Natural killer cell (primary cell): ENCODE measurements around the gene CDKN2AIPNL. TPM values are rescaled to one million over a fixed set of nuclear protein-coding genes. Genes with fewer than 3 reads are reported as not detected.

Experiments used
- ATAC-seq, 3 donors: fragments of 150-1000 bp in 2 of 3; fragments of 200-7000 bp in 1 of 3; cut with Tn5 transposase; 1 replicate in 1 of 3; 2 replicates in 2 of 3; pipeline ENCODE4 v1.10.0; 2021; ENCODE audit warnings: mild to moderate bottlenecking in 2 of 3, moderate library complexity in 2 of 3
- DNase-seq, 2 donors: peaks; one replicate each; pipeline versions ENCODE4 v3.0.0 to v3.0.0-alpha.2; 2013 to 2021; ENCODE audit warnings: mixed read lengths in 1 of 2
- H3K27ac ChIP-seq: one replicate; pipeline ENCODE4 v1.5.1; 2013; ENCODE audit warnings: mild to moderate bottlenecking, low read length
- H3K27me3 ChIP-seq: one replicate; pipeline ENCODE4 v1.6.1; 2013; ENCODE audit warnings: low read length; ENCODE audit not compliant: control insufficient read depth, insufficient read depth
- H3K36me3 ChIP-seq: one replicate; pipeline ENCODE4 v1.6.1; 2013; ENCODE audit warnings: low read length; ENCODE audit not compliant: control insufficient read depth, insufficient read depth
- H3K4me1 ChIP-seq: one replicate; pipeline ENCODE4 v1.6.1; 2013; ENCODE audit warnings: low read length; ENCODE audit not compliant: control insufficient read depth, insufficient read depth
- H3K4me3 ChIP-seq: one replicate; pipeline ENCODE4 v1.5.1; 2013; ENCODE audit warnings: low read length
- H3K9me3 ChIP-seq: one replicate; pipeline ENCODE4 v1.6.1; 2013; ENCODE audit warnings: low read length; ENCODE audit not compliant: control insufficient read depth, insufficient read depth
- H3K27ac Mint-ChIP-seq, 2 donors: one replicate each; pipeline ENCODE4 v1.8.0; 2022; ENCODE audit warnings: mild to moderate bottlenecking in 2 of 2, mixed read lengths in 2 of 2, moderate library complexity in 1 of 2
- H3K27me3 Mint-ChIP-seq, 2 donors: one replicate each; pipeline ENCODE4 v1.8.0; 2022; ENCODE audit warnings: low read depth in 2 of 2, mixed read lengths in 2 of 2
- H3K36me3 Mint-ChIP-seq: one replicate; pipeline ENCODE4 v1.8.0; 2022; ENCODE audit warnings: mixed read lengths
- H3K4me1 Mint-ChIP-seq, 2 donors: one replicate each; pipeline ENCODE4 v1.8.0; 2022; ENCODE audit warnings: mixed read lengths in 2 of 2
- H3K4me3 Mint-ChIP-seq: one replicate; pipeline ENCODE4 v1.8.0; 2022; ENCODE audit warnings: mild to moderate bottlenecking, moderate library complexity, mixed read lengths
- H3K9me3 Mint-ChIP-seq, 2 donors: one replicate each; pipeline ENCODE4 v1.8.0; 2022; ENCODE audit warnings: mixed read lengths in 2 of 2
- CTCF ChIP-seq: fragments of 200-600 bp; IDR thresholded peaks from one replicate; pipeline ENCODE4 v1.8.0; 2022; ENCODE audit warnings: antibody characterized with exemption
- WGBS: methylation state at CpG from one replicate; pipeline ENCODE4 v1.1.7; 2013; ENCODE audit warnings: missing lambda C conversion rate; ENCODE audit not compliant: insufficient coverage; 5-methylcytosine and 5-hydroxymethylcytosine counted together
- intact Hi-C: fragments of 100-400 bp; cut with micrococcal nuclease; formaldehyde crosslinking; loops from one replicate; pipeline ENCODE4 v1.14.2; 2022
- total RNA-seq, 4 donors: library from RNA; stranded (reverse); fragments of 120-200 nt in 1 of 4; gene quantifications; one replicate each; pipeline versions ENCODE4 v1.2.3 to v1.2.4, GENCODE V29; 2013 to 2022

Gene CDKN2AIPNL
- total RNA-seq, 3 donors from 2014 or later (not counting 1 experiment from before 2014, with no cell fraction given), result 12.3 to 15.5 (median 13.4) TPM

- no peak for DNase-seq
- H3K9me3 Mint-ChIP-seq, result no peaks in the 10 kb centered on the region
- no peak for ATAC-seq
- peaks cover 0 to 6% of the 10 kb centered on the region in 2 donors for H3K27me3 Mint-ChIP-seq
- no peak overlapping the region for H3K4me3 Mint-ChIP-seq
- H3K27ac Mint-ChIP-seq, result no peak overlapping the region
- Histone ChIP-seq H3K9me3 (no peaks in the 10 kb centered on the region), H3K4me3 (no peak overlapping the region), H3K27ac (no peak overlapping the region), H3K36me3 (no peaks in the 10 kb centered on the region), H3K4me1 (peaks cover 7% of the 10 kb centered on the region), H3K27me3 (no peaks in the 10 kb centered on the region)
- H3K4me1 Mint-ChIP-seq, result peaks cover 6% of the 10 kb centered on the region in 2 donors
- no peak for TF ChIP-seq CTCF
- H3K36me3 Mint-ChIP-seq, result no peaks in the 10 kb centered on the region
- intact Hi-C loops, result no loop called here
- WGBS, result 97% methylated on average over 8 of the region's 8 CpGs
These were observed 47.3 kb upstream of the CDKN2AIPNL start for GRCh38 chr5:134459010-134459403.

- H3K4me3 ChIP-seq, result no peak overlapping the region
- Mint-ChIP-seq H3K27me3 (peaks cover 0 to 6% of the 10 kb centered on the region in 2 donors), H3K27ac (no peak overlapping the region), H3K4me1 (peaks cover 6% of the 10 kb centered on the region in 2 donors), H3K4me3 (no peak overlapping the region), H3K9me3 (no peaks in the 10 kb centered on the region), H3K36me3 (no peaks in the 10 kb centered on the region)
- no peak for ATAC-seq
- H3K36me3 ChIP-seq, result no peaks in the 10 kb centered on the region
- 80% methylated on average over 10 of the region's 10 CpGs for WGBS
- intact Hi-C loops, result no loop called here
- H3K9me3 ChIP-seq, result no peaks in the 10 kb centered on the region
- TF ChIP-seq CTCF, result no peak
- H3K4me1 ChIP-seq, result peaks cover 7% of the 10 kb centered on the region
- DNase-seq, result no peak
- no peaks in the 10 kb centered on the region for H3K27me3 ChIP-seq
- H3K27ac ChIP-seq, result no peak overlapping the region
These were observed 46.7 kb upstream of the CDKN2AIPNL start for GRCh38 chr5:134458234-134459009.

GRCh38 chr5:134457801-134458200 is 46.1 kb upstream of the CDKN2AIPNL start:
- Mint-ChIP-seq H3K27me3 (peaks cover 0 to 9% of the 10 kb centered on the region in 2 donors), H3K9me3 (no peaks in the 10 kb centered on the region), H3K27ac (no peak overlapping the region), H3K36me3 (no peaks in the 10 kb centered on the region), H3K4me1 (peaks cover 6% of the 10 kb centered on the region in 2 donors), H3K4me3 (no peak overlapping the region)
- H3K9me3 ChIP-seq, result no peaks in the 10 kb centered on the region
- intact Hi-C loops, result no loop called here
- ATAC-seq (peak in 1 of 3 donors; percentile 10), DNase-seq (no peak)
- no peak for TF ChIP-seq CTCF
- peaks cover 7% of the 10 kb centered on the region for H3K4me1 ChIP-seq
- H3K4me3 ChIP-seq, result no peak overlapping the region
- 71% methylated on average over 3 of the region's 3 CpGs for WGBS
- no peaks in the 10 kb centered on the region for H3K27me3 ChIP-seq
- no peaks in the 10 kb centered on the region for H3K36me3 ChIP-seq
- no peak overlapping the region for H3K27ac ChIP-seq

- DNase-seq (no peak), ATAC-seq (no peak)
- Mint-ChIP-seq H3K27ac (no peak overlapping the region), H3K27me3 (peaks cover 0 to 9% of the 10 kb centered on the region in 2 donors), H3K36me3 (no peaks in the 10 kb centered on the region), H3K9me3 (no peaks in the 10 kb centered on the region), H3K4me1 (peaks cover 6% of the 10 kb centered on the region in 2 donors), H3K4me3 (no peak overlapping the region)
- WGBS, result 55% methylated on average over 4 of the region's 4 CpGs
- intact Hi-C loops, result no loop called here
- Histone ChIP-seq H3K36me3 (no peaks in the 10 kb centered on the region), H3K27ac (no peak overlapping the region), H3K4me1 (peaks cover 7% of the 10 kb centered on the region), H3K27me3 (no peaks in the 10 kb centered on the region), H3K9me3 (no peaks in the 10 kb centered on the region), H3K4me3 (no peak overlapping the region)
- TF ChIP-seq CTCF, result no peak
These were observed 45.1 kb upstream of the CDKN2AIPNL start for GRCh38 chr5:134456825-134457224.
